Upper lobe of left lung (tissue), 6 donors: ENCODE measurements around the gene CDR2L. TPM values are rescaled to one million over a fixed set of nuclear protein-coding genes. Genes with fewer than 3 reads are reported as not detected.

Experiments used
- ATAC-seq, 2 donors: fragments of 200-7000 bp; cut with Tn5 transposase; one replicate each; pipeline ENCODE4 v1.9.1; 2022; ENCODE audit warnings: mild to moderate bottlenecking in 2 of 2, moderate library complexity in 2 of 2; ENCODE audit not compliant: low FRiP score in 2 of 2
- DNase-seq, 2 donors: peaks; one replicate each; pipeline ENCODE4 v3.0.0-alpha.2; 2019 to 2020
- H3K27ac ChIP-seq, 4 donors: fragments of 200-600 bp; sonication (generic); one replicate each; pipeline ENCODE4 v1.5.1; 2016 to 2019
- H3K27me3 ChIP-seq, 4 donors: fragments of 200-600 bp; sonication (generic); one replicate each; pipeline ENCODE4 v1.5.1; 2017 to 2019
- H3K36me3 ChIP-seq, 4 donors: fragments of 200-600 bp; sonication (generic); one replicate each; pipeline ENCODE4 v1.5.1; 2016 to 2019
- H3K4me1 ChIP-seq, 4 donors: fragments of 200-600 bp; sonication (generic); one replicate each; pipeline ENCODE4 v1.5.1; 2018 to 2019
- H3K4me3 ChIP-seq, 4 donors: fragments of 200-600 bp; sonication (generic); one replicate each; pipeline ENCODE4 v1.5.1; 2017 to 2019; ENCODE audit warnings: mild to moderate bottlenecking in 2 of 4, moderate library complexity in 1 of 4
- H3K9me3 ChIP-seq, 4 donors: fragments of 200-600 bp; sonication (generic); one replicate each; pipeline ENCODE4 v1.5.1; 2018 to 2019
- EP300 ChIP-seq, 4 donors: sonication (generic); formaldehyde crosslinking; IDR thresholded peaks; one replicate each; pipeline ENCODE4 v1.5.1; 2017; ENCODE audit warnings: antibody characterized with exemption in 4 of 4, control low read depth in 2 of 4
- POLR2A ChIP-seq, 4 donors: fragments of 450-650 bp; IDR thresholded peaks; one replicate each; pipeline ENCODE4 v1.5.1; 2016 to 2017; ENCODE audit warnings: antibody characterized with exemption in 4 of 4, mild to moderate bottlenecking in 2 of 4
- POLR2AphosphoS5 ChIP-seq, 2 donors: sonication (generic); formaldehyde crosslinking; IDR thresholded peaks; one replicate each; pipeline ENCODE4 v1.5.1; 2017; ENCODE audit warnings: antibody characterized with exemption in 2 of 2
- WGBS, 2 donors: methylation state at CpG; one replicate each; pipeline ENCODE4 v1.1.5; 2017 to 2018; 5-methylcytosine and 5-hydroxymethylcytosine counted together
- total RNA-seq, 6 donors: library from RNA; depleted of rRNA in 4 of 6; stranded (reverse); fragments of >200 nt in 4 of 6; gene quantifications; one replicate each; pipeline versions ENCODE4 v1.1.0 to v1.2.1, GENCODE V29; 2016 to 2021
- TF ChIP-seq, protein P1 (sequence below), 6 experiments: fragments of 450-650 bp in 4 of 6; fragments of 200-600 bp in 2 of 6; sonication (generic) in 2 of 6; IDR thresholded peaks; one replicate each; pipeline ENCODE4 v1.5.1; 2016 to 2019; ENCODE audit warnings: antibody characterized with exemption in 6 of 6
- donor health status: DM: no; HTN: no; CAD: no; lungs with moderate emphysema.
- donor health status: DM: no; HTN: yes; CAD: no; lungs with severe emphysema.

The CDR2L gene
- total RNA-seq, 6 donors from 2014 or later: 15.6 to 48.8 (median 24.7) TPM

DNA sequence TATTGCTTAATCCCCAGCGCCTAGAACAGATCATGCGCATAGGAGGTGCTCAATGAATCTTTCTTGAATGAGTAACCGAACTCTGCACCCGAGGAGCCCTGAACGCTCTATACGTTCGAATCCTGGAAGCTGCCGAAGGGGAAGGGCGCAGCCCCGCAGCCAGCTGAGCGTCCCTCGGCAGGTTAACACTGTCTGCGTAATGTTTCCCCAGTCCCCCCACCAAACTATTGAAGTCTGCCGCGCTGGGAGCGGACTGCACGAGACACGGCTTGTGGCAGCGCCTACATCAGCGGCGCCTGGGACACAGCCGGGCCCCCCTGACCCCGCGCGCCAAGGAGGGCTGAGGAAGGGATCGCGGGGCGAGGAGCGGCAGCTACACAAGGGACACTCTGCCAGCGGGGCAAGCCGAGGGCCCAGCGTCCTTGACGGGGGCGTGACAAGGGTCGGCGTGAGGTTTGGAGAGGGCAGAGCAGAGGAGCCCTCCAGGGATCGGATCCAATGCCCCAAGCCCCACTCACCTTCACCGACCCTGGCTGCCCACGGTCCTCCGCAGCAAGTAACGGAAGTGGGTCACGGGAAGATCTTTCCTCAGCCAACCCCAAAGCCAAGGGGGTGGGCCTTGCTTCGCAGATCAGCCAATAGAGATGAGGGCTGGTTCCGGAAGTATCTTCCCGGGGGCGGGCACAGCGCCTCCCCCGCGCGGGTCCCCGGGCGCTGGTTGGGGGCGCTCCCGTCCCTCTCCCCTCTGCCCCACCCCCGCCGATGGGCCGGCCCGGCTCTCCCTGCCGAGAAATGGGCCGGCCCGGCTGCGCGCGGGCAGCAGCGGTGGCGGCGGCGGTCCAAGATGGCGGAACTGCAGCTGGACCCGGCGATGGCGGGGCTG lies 59.2 kb downstream of the CDR2L start, which contains the start of the genes ATP5PD and KCTD2:
Gene ATP5PD (minus strand): TSS at position 563 of the 883 bp plus-strand sequence. CDS start 4,319 bp downstream, outside the sequence.
Gene KCTD2 (plus strand): TSS at position 819 of the 883 bp plus-strand sequence. CDS start 26 bp downstream, at position 845.
- peak; percentile 99 to 100 for ATAC-seq
- H3K36me3 ChIP-seq: peaks cover 5 to 30% (median 13%) of the 10 kb centered on the region in 4 donors
- H3K9me3 ChIP-seq: no peaks in the 10 kb centered on the region
- H3K4me3 ChIP-seq: peak within 1 kb of the TSS; percentile 89 to 99 (median 94)
- 0% methylated on average over 19 to 24 of the region's 72 CpGs for WGBS, 2 donors
- peak; percentile 96 to 99 for DNase-seq
- peak; percentile 49 to 95 (median 92) for TF ChIP-seq POLR2A (IDR thresholded peaks at IDR 0.05)
- TF ChIP-seq, protein P1, sequence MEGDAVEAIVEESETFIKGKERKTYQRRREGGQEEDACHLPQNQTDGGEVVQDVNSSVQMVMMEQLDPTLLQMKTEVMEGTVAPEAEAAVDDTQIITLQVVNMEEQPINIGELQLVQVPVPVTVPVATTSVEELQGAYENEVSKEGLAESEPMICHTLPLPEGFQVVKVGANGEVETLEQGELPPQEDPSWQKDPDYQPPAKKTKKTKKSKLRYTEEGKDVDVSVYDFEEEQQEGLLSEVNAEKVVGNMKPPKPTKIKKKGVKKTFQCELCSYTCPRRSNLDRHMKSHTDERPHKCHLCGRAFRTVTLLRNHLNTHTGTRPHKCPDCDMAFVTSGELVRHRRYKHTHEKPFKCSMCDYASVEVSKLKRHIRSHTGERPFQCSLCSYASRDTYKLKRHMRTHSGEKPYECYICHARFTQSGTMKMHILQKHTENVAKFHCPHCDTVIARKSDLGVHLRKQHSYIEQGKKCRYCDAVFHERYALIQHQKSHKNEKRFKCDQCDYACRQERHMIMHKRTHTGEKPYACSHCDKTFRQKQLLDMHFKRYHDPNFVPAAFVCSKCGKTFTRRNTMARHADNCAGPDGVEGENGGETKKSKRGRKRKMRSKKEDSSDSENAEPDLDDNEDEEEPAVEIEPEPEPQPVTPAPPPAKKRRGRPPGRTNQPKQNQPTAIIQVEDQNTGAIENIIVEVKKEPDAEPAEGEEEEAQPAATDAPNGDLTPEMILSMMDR (IDR thresholded peaks at IDR 0.05): peak in 2 of 6 experiments; percentile 10 to 23
- TF ChIP-seq EP300 (IDR thresholded peaks at IDR 0.05): peak in 1 of 4 donors; percentile 20
- peak; percentile 97 to 98 for TF ChIP-seq POLR2AphosphoS5 (IDR thresholded peaks at IDR 0.05)
- no peaks in the 10 kb centered on the region for H3K27me3 ChIP-seq
- H3K4me1 ChIP-seq: peaks cover 16 to 33% (median 23%) of the 10 kb centered on the region in 4 donors
- peak within 1 kb of the TSS; percentile 96 to 99 (median 98) for H3K27ac ChIP-seq

DNA sequence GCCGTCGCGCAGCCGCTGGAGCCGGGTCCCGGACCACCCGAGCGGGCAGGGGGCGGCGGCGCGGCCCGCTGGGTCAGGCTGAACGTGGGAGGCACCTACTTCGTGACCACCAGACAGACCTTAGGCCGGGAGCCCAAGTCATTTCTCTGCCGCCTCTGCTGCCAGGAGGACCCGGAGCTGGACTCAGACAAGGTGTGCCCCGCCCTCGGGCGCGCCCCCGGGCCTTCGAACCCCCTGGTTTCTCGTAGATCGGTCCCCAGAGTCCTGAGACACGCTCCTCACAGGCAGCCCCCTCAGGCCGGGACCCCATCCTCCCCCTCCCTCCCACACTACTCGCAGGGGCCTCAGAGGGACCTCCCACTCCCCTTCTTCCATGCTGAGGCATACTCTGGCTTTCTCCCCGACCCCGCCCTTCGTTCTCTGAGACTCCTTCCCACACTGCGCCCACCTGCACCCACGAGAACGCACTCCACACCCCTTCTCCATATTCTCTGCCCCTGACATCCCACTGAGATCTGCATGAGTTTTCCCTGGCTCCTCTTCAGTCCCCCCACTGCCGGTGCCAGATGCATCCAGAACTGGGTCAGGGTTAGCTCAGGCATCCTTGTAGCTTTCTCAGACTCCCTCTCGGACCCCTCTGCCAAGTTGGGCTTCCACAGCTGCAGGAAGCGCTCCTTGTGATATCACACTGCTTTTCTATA lies 60.1 kb downstream of the CDR2L start:
- 2% methylated on average over 11 to 22 of the region's 38 CpGs for WGBS, 2 donors
- Histone ChIP-seq H3K4me1 (peaks cover 16 to 33% (median 23%) of the 10 kb centered on the region in 4 donors), H3K4me3 (peak overlapping the region; percentile 82 to 99 (median 91)), H3K36me3 (peaks cover 1 to 29% (median 7%) of the 10 kb centered on the region in 4 donors), H3K27me3 (no peaks in the 10 kb centered on the region), H3K27ac (peak overlapping the region; percentile 96 to 99 (median 98)), H3K9me3 (no peaks in the 10 kb centered on the region)
- DNase-seq (peak; percentile 40 to 91), ATAC-seq (no peak)
- TF ChIP-seq POLR2AphosphoS5 (IDR thresholded peaks at IDR 0.05) (no peak), POLR2A (IDR thresholded peaks at IDR 0.05) (no peak), EP300 (IDR thresholded peaks at IDR 0.05) (no peak)
- TF ChIP-seq, protein P1 (IDR thresholded peaks at IDR 0.05): no peak

DNA sequence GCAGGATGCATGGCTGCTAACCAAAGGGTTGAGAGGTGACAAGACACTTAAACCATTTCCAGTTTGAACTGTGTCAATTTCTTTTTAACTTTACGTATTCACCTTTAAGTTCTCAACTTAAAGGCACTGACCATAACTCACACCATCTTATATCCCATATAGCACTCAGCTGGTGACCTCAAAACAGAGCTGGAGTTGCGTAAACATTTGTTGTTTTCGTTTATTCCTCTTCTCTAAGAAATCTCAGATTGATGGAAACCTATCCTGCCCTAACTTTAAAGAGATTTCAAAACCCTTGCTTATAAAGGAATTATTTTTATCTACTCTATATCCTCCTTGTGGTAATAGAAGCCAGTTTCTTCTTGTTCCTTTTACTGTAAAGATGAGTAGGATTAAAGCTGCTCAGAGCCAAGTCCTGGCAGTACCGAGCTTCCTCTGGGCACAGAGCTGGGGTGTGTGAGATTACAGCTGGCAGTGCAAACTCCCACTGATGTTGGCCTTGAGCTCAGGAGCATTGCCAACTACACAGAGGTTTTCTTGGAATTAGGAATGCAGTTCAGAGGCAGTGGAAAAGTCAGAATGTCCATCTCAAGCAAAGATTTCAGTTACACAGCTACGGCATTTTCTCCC lies 60.9 kb downstream of the CDR2L start:
- no peak for ATAC-seq
- 35 to 38% methylated on average over 5 of the region's 5 CpGs for WGBS, 2 donors
- DNase-seq: no peak
- Histone ChIP-seq H3K36me3 (peaks cover 2 to 36% (median 14%) of the 10 kb centered on the region in 4 donors), H3K9me3 (no peaks in the 10 kb centered on the region), H3K27me3 (no peaks in the 10 kb centered on the region), H3K27ac (peak overlapping the region in 2 of 4 donors; percentile 97 to 99), H3K4me3 (peak overlapping the region in 3 of 4 donors; percentile 82 to 99 (median 93)), H3K4me1 (peaks cover 16 to 33% (median 23%) of the 10 kb centered on the region in 4 donors)
- TF ChIP-seq POLR2A (IDR thresholded peaks at IDR 0.05) (no peak), EP300 (IDR thresholded peaks at IDR 0.05) (no peak)
- TF ChIP-seq, protein P1 (IDR thresholded peaks at IDR 0.05): no peak

DNA sequence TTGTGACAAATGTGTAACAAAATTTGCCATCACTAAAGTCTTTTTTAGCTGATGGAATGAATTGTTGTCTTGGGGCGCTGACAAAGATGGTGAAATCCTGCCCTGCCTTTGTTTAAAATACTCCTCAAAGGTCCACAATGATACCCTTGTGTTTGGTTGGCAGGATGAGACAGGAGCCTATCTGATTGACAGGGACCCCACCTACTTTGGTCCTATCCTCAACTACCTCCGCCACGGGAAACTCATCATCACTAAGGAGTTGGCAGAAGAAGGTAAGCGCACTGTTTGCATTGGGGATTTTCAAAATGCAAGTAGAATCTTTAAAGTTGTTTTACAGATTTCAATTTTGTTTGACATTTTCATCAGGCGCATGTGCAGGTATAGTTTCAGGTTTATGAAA lies 61.6 kb downstream of the CDR2L start:
- H3K9me3 ChIP-seq: no peaks in the 10 kb centered on the region
- DNase-seq: no peak
- H3K4me1 ChIP-seq: peaks cover 16 to 33% (median 23%) of the 10 kb centered on the region in 4 donors
- H3K36me3 ChIP-seq: peaks cover 5 to 43% (median 18%) of the 10 kb centered on the region in 4 donors
- H3K27me3 ChIP-seq: no peaks in the 10 kb centered on the region
- 84 to 88% methylated on average over 5 of the region's 5 CpGs for WGBS, 2 donors
- H3K4me3 ChIP-seq: no peak overlapping the region
- TF ChIP-seq POLR2AphosphoS5 (IDR thresholded peaks at IDR 0.05): no peak
- no peak for TF ChIP-seq EP300 (IDR thresholded peaks at IDR 0.05)
- TF ChIP-seq, protein P1 (IDR thresholded peaks at IDR 0.05): no peak
- no peak for TF ChIP-seq POLR2A (IDR thresholded peaks at IDR 0.05)
- peak overlapping the region in 1 of 4 donors; percentile 99 for H3K27ac ChIP-seq
- no peak for ATAC-seq
